Gastroesophageal sphincter (tissue), 4 donors: Measurements from ENCODE around the gene PNMA5. TPM values are rescaled to one million over a fixed set of nuclear protein-coding genes. Genes with fewer than 3 reads are reported as not detected.
"Not testable (repeated sequence)": the region's sequence is repeated elsewhere in the genome, so short reads cannot be mapped to it uniquely, and the experiment has no call there.

Experiments
- ATAC-seq: fragments of 150-250 bp; one replicate; pipeline ENCODE4 v1.9.1; 2016; ENCODE audit warnings: mild to moderate bottlenecking, moderate library complexity
- H3K27ac ChIP-seq, 4 donors: fragments of 200-600 bp; sonication (generic) in 3 of 4; 1 replicate in 3 of 4; 2 replicates in 1 of 4; pipeline ENCODE4 v1.5.1; 2016 to 2019
- H3K27me3 ChIP-seq: fragments of 200-600 bp; sonication (generic); one replicate; pipeline ENCODE4 v1.5.1; 2019
- H3K36me3 ChIP-seq, 2 donors: fragments of 200-600 bp; sonication (generic); one replicate each; pipeline ENCODE4 v1.5.1; 2019; ENCODE audit warnings: control low read depth in 1 of 2
- H3K4me1 ChIP-seq, 3 donors: fragments of 200-600 bp; sonication (generic); 1 replicate in 2 of 3; 2 replicates in 1 of 3; pipeline ENCODE4 v1.5.1; 2016 to 2019; ENCODE audit warnings: control low read depth in 2 of 3
- H3K4me3 ChIP-seq, 2 donors: fragments of 200-600 bp; sonication (generic); one replicate each; pipeline ENCODE4 v1.5.1; 2019; ENCODE audit warnings: mild to moderate bottlenecking in 1 of 2, moderate library complexity in 1 of 2
- H3K9me3 ChIP-seq, 3 donors: fragments of 200-600 bp; sonication (generic); one replicate each; pipeline ENCODE4 v1.5.1; 2017 to 2019; ENCODE audit warnings: control low read depth in 2 of 3
- EP300 ChIP-seq: sonication (generic); formaldehyde crosslinking; IDR thresholded peaks from one replicate; pipeline ENCODE4 v1.6.1; 2017; ENCODE audit warnings: antibody characterized with exemption, mild to moderate bottlenecking
- POLR2A ChIP-seq, 2 donors: fragments of 450-650 bp; IDR thresholded peaks; one replicate each; pipeline ENCODE4 v1.6.1; 2017; ENCODE audit warnings: antibody characterized with exemption in 2 of 2, mild to moderate bottlenecking in 2 of 2, moderate library complexity in 1 of 2
- POLR2AphosphoS5 ChIP-seq: sonication (generic); formaldehyde crosslinking; IDR thresholded peaks from one replicate; pipeline ENCODE4 v1.6.1; 2017; ENCODE audit warnings: antibody characterized with exemption
- whole genome bisulfite sequencing, 2 donors: methylation state at CpG; one replicate each; pipeline ENCODE4 v1.1.5; 2018; ENCODE audit warnings: low coverage in 1 of 2; 5-methylcytosine and 5-hydroxymethylcytosine counted together
- total RNA-seq, 4 donors: library from RNA; depleted of rRNA; stranded (reverse); fragments of >200 nt; gene quantifications; one replicate each; pipeline ENCODE4 v1.1.0, GENCODE V29; 2016
- TF ChIP-seq, protein P1 (sequence below), 4 experiments: fragments of 200-600 bp in 2 of 4; fragments of 450-650 bp in 2 of 4; sonication (generic) in 1 of 4; IDR thresholded peaks; one replicate each; pipeline ENCODE4 v1.5.1; 2017 to 2019; ENCODE audit warnings: antibody characterized with exemption in 4 of 4, mild to moderate bottlenecking in 2 of 4, moderate library complexity in 2 of 4

The PNMA5 gene
- total RNA-seq, 4 donors from 2014 or later, result not detected

DNA sequence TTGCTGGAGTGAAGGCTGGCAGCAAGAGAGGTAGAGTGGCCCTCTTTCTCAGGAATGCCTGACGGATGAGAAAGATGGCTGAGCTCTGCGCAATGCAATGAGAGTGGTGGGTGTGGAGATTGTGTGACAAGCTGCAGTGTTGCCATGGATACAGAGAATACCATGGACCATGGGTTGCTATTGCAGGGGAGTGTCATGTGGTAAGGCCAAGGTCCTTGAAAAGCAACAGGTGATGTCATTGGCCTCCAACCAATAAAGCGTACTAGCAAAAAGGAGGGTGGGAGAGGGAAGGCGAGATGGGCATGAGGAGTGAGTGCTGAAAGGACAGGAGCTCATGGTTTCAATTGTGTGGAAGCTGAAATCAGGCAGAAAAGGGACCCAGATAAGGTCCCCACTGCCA lies 1.8 kb downstream of the PNMA5 start:
- no peak for ATAC-seq

DNA sequence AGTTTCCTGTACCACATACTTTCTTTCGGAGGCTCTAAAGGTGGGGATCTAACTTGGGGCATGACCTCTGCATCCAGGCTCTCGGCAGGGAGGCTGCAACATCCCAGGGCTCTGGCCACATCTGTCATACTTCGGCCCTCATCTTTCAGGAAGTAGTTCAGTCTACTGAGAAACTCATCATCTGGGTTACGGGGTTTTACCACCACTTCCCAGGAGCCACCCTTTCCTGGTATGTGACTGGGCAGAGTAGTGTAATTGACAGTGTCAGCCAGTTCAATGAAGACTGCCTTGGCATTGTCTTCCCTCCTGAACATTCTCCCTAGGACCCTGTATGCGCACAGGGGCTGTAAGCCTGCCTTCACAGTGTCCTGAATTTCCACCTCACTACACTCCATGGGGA lies 2.8 kb downstream of the PNMA5 start:
- TF ChIP-seq POLR2AphosphoS5, result no peak
- TF ChIP-seq, protein P1, sequence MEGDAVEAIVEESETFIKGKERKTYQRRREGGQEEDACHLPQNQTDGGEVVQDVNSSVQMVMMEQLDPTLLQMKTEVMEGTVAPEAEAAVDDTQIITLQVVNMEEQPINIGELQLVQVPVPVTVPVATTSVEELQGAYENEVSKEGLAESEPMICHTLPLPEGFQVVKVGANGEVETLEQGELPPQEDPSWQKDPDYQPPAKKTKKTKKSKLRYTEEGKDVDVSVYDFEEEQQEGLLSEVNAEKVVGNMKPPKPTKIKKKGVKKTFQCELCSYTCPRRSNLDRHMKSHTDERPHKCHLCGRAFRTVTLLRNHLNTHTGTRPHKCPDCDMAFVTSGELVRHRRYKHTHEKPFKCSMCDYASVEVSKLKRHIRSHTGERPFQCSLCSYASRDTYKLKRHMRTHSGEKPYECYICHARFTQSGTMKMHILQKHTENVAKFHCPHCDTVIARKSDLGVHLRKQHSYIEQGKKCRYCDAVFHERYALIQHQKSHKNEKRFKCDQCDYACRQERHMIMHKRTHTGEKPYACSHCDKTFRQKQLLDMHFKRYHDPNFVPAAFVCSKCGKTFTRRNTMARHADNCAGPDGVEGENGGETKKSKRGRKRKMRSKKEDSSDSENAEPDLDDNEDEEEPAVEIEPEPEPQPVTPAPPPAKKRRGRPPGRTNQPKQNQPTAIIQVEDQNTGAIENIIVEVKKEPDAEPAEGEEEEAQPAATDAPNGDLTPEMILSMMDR (IDR thresholded peaks at IDR 0.05), result no peak
- no peak for TF ChIP-seq EP300
- TF ChIP-seq POLR2A (IDR thresholded peaks at IDR 0.05), result no peak
- Histone ChIP-seq H3K36me3 (no peaks in the 10 kb centered on the region), H3K4me1 (no peaks in the 10 kb centered on the region), H3K27me3 (no peaks in the 10 kb centered on the region), H3K27ac (no peak overlapping the region), H3K9me3 (no peaks in the 10 kb centered on the region), H3K4me3 (no peak overlapping the region)
- WGBS, 2 donors, result 78 to 100% methylated on average over 1 of the region's 5 CpGs
- ATAC-seq, result no peak

More for the DNA sequence above, 1.8 kb downstream of the PNMA5 start:
- Histone ChIP-seq H3K9me3 (no peaks in the 10 kb centered on the region), H3K4me1 (no peaks in the 10 kb centered on the region), H3K36me3 (no peaks in the 10 kb centered on the region), H3K4me3 (no peak overlapping the region), H3K27me3 (no peaks in the 10 kb centered on the region), H3K27ac (no peak overlapping the region)
- WGBS, 2 donors, result 65 to 80% methylated on average over 2 to 4 of the region's 4 CpGs
- no peak for TF ChIP-seq EP300
- TF ChIP-seq POLR2AphosphoS5, result no peak
- TF ChIP-seq POLR2A (IDR thresholded peaks at IDR 0.05), result no peak
- TF ChIP-seq, protein P1 (IDR thresholded peaks at IDR 0.05), result no peak

DNA sequence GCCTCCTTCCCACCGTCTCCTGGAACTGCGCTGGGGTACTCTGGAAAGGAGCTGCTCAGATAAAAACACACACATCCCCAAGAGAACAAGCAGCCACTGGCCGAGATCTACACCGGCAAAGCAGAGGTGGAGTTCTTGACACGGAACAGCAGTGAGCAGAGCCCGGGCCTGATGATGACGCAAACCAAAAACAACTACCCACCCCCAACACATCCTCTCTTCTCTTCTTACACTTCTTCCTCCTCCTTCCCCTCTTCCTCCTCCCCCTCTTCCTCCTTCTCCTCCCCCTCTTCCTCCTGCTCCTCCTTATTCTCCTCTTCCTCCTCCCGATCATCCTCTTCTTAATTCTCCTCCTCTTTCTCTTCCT lies 4.6 kb downstream of the PNMA5 start:
- no peak for ATAC-seq
- Histone ChIP-seq H3K36me3 (no peaks in the 10 kb centered on the region), H3K4me1 (no peaks in the 10 kb centered on the region), H3K27ac (no peak overlapping the region), H3K4me3 (no peak overlapping the region), H3K9me3 (no peaks in the 10 kb centered on the region), H3K27me3 (no peaks in the 10 kb centered on the region)
- TF ChIP-seq, protein P1 (IDR thresholded peaks at IDR 0.05), result no peak
- TF ChIP-seq EP300 (no peak), POLR2A (IDR thresholded peaks at IDR 0.05) (no peak), POLR2AphosphoS5 (no peak)
- 10 to 36% methylated on average over 4 to 6 of the region's 8 CpGs for WGBS, 2 donors

DNA sequence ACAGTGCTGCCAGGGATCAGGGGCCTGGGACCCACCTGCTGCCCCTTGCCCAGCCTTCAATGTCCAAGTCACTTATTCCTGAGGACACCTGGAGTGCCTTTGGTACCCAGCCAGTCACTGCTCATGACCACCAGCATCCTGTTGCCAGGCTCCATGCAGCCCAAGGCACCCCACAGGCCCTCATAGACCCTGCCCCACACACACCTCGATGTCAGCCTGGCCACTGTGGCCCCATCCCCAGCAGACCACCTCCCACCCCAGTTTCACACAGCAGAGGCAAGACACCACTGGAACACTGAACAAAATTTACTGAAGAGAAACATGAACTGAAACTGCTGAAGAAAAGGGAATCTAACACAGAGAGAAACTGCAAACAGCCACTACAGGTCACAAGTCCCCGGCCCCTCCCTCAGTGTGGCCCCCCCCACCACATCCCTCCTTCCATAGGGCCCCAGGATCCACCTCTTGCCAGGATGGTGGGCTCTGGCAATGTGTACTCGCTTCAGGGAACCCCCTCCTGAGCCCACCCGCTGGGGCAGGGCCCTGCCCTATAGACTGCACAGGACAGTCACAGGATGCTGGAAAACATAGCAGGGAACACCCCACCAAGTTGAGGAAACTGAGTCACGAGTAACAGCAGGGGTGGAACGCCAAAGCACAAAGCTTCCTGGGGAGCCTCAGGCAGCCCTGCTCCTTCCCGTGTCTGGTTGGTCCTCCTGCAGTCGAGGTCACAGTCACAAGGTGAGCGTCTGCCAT lies 5.2 kb downstream of the PNMA5 start:
- Histone ChIP-seq H3K4me3 (no peak overlapping the region), H3K9me3 (no peaks in the 10 kb centered on the region), H3K27me3 (no peaks in the 10 kb centered on the region), H3K4me1 (no peaks in the 10 kb centered on the region), H3K36me3 (no peaks in the 10 kb centered on the region), H3K27ac (no peak overlapping the region)
- ATAC-seq, result no peak
- no CpG with 5 or more reads among the region's 9 CpGs for WGBS, 2 donors
- TF ChIP-seq POLR2AphosphoS5 (no peak), POLR2A (IDR thresholded peaks at IDR 0.05) (no peak), EP300 (no peak)
- TF ChIP-seq, protein P1 (IDR thresholded peaks at IDR 0.05), result no peak

DNA sequence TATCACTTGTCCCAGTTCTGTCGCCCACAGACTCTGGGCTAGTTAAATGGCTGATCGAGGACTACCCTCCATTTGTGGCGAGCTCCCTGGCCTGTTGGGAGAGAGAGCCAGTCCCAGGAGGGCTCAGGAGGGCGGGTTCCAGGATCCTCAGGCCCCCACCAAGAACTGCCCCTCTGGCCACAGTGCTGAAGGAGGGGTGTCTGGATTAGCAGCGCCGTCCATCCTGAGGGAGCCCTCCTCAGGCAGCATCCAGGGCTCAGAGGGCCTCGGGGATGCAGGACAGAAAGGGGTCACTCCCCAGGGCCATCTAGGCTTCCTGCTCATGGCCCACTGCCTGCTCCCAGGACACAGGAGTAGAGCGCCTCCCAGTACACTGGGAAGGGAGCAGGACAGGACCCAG lies 6.1 kb downstream of the PNMA5 start:
- Histone ChIP-seq H3K9me3 (no peaks in the 10 kb centered on the region), H3K27me3 (no peaks in the 10 kb centered on the region), H3K4me1 (no peaks in the 10 kb centered on the region), H3K36me3 (no peaks in the 10 kb centered on the region), H3K4me3 (no peak overlapping the region), H3K27ac (no peak overlapping the region)
- no CpG with 5 or more reads among the region's 8 CpGs for WGBS, 2 donors
- TF ChIP-seq, protein P1 (IDR thresholded peaks at IDR 0.05), result no peak
- TF ChIP-seq POLR2A (IDR thresholded peaks at IDR 0.05) (no peak), POLR2AphosphoS5 (no peak), EP300 (no peak)
- no peak for ATAC-seq

DNA sequence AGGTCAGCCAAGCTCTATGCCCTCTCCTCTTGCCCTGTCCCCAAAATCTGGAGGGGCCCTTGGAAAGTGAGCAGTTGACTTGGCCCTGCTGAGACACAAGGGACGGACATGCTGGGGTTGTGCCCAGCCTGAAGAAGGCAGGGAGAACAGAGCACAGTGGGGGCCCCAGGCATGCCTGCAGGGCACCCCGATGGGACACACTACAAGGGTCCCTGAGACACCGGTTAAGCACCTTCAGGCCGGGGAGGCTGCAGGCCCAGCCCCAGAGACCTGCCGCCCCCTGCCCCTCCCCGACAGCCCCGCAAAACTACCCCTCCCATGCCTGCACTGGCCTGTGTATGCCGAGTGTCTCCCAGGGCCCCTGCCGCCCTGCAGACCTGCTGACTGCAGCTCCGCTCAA lies 6.8 kb downstream of the PNMA5 start:
- H3K36me3 ChIP-seq, H3K9me3 ChIP-seq, ATAC-seq, H3K4me3 ChIP-seq, H3K27ac ChIP-seq, H3K4me1 ChIP-seq, H3K27me3 ChIP-seq: not testable (repeated sequence)
- no CpG with 5 or more reads among the region's 10 CpGs for WGBS, 2 donors

DNA sequence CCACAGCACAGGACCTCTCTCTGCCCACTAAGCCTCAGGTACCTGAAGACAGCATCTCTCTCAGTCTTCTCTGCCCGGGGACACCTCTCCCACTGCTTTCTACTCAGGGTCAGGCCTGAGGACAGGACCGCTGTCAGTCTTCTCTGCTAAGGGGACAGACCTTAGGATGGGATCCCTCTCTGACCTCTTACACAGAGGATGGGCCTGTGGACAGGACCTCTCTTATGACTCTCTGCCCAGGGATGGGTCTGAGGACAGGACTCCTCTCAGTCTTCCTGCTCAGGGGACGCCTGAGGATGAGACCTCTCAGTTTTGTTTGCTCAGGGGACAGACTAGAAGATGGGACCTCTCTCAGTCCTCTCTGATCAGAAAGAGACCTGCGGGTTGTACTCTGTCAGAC lies 8.5 kb downstream of the PNMA5 start:
- H3K27ac ChIP-seq, H3K4me1 ChIP-seq, H3K4me3 ChIP-seq, ATAC-seq, H3K9me3 ChIP-seq, H3K27me3 ChIP-seq, H3K36me3 ChIP-seq: not testable (repeated sequence)
- no CpG with 5 or more reads among the region's 4 CpGs for WGBS, 2 donors
